ENCODE measurements around the gene CPPED1. TPM values are rescaled to one million over a fixed set of nuclear protein-coding genes. Genes with fewer than 3 reads are reported as not detected.

Gene CPPED1
- total and polyA plus RNA-seq, 2 of the 4 experiments (the other 2 are of a cell fraction), result 5.1 to 6.5 TPM

- in situ Hi-C loops (cut with MboI; ENCODE audit: low sequenced_read_pairs) (no loop called here), dilution Hi-C loops (cut with HindIII; ENCODE audit: low sequenced_read_pairs, unreplicated experiment) (no loop called here), intact Hi-C loops (cut with micrococcal nuclease) (no loop called here)
- Histone ChIP-seq H3K9me3 (ENCODE audit: control insufficient read depth, insufficient read depth, low read length) (no peaks in the 10 kb centered on the region; the same call in 1 of the 2 replicates), H4K91ac (ENCODE audit: insufficient read depth, low read depth, low read length) (no peak overlapping the region), H3K4me1 (ENCODE audit: control insufficient read depth, insufficient read depth, low read length) (no peaks in the 10 kb centered on the region), H3K27me3 (ENCODE audit: control insufficient read depth, insufficient read depth, low read length) (no peaks in the 10 kb centered on the region), H3K18ac (ENCODE audit: low read depth, low read length) (no peak overlapping the region), H2AK9ac (replicated peaks; ENCODE audit: low read depth, low read length, poor library complexity) (no peak overlapping the region), H3K9ac (ENCODE audit: low read depth, low read length) (no peak overlapping the region), H3K36me3 (ENCODE audit: control insufficient read depth, insufficient read depth, low read length) (0 out of 2 replicates have a peak, but pooled peaks cover 1% of the 10 kb centered on the region), H2AK5ac (ENCODE audit: low read depth, low read length) (no peak overlapping the region), H3K14ac (replicated peaks; ENCODE audit: low read depth, low read length) (no peak overlapping the region), H3K27ac (ENCODE audit: insufficient read depth, low read length) (no peak overlapping the region), H3K9me1 (ENCODE audit: insufficient read depth, low read length) (no peaks in the 10 kb centered on the region), H2BK15ac (ENCODE audit: low read depth, low read length) (no peak overlapping the region), H3K4me2 (ENCODE audit: low read depth, low read length) (no peak overlapping the region), H2BK120ac (ENCODE audit: low read depth, low read length) (no peak overlapping the region), H4K5ac (ENCODE audit: low read depth, low read length) (no peak overlapping the region), H3K4me3 (ENCODE audit: insufficient read depth, low read depth, low read length) (no peak overlapping the region), H3K23ac (ENCODE audit: low read depth, low read length) (no peak overlapping the region), H3K56ac (ENCODE audit: extremely low read depth, insufficient read depth, low read length) (no peak overlapping the region), H3K4ac (ENCODE audit: low read depth, low read length) (no peak overlapping the region), H4K8ac (ENCODE audit: low read depth in 2 of 2, low read length in 2 of 2) (no peak overlapping the region), H2BK5ac (ENCODE audit: low read depth, low read length, poor library complexity, severe bottlenecking) (no peak overlapping the region), H3K79me1 (ENCODE audit: low read depth in 1 of 2, low read length in 2 of 2) (no peaks in the 10 kb centered on the region), H2BK20ac (ENCODE audit: low read depth, low read length) (no peak overlapping the region), H2AFZ (replicated peaks; ENCODE audit: low read length, poor library complexity) (no peak overlapping the region), H4K20me1 (ENCODE audit: insufficient read depth, low read length) (no peaks in the 10 kb centered on the region)
- DNase-seq (peak; percentile 2), ATAC-seq (ENCODE audit: low read depth) (no peak)
- CTCF ChIA-PET, result no interaction called here
- POLR2A ChIA-PET (ENCODE audit: unreplicated experiment), result no interaction called here
- no TSS peak for BruUV-seq (replicated peaks)
- WGBS, 2 experiments (ENCODE audit: extremely low coverage in 2 of 2, insufficient read length in 1 of 2), result 100% methylated on average over 1 of the region's 5 CpGs; no CpG with 5 or more reads in 1 of the 2 experiments
- TF ChIP-seq NFE2L2 (IDR thresholded peaks at IDR 0.05; ENCODE audit: low read depth, low read length) (no peak), FOS (IDR thresholded peaks at IDR 0.05; ENCODE audit: low read depth, low read length) (no peak), SMC3 (IDR thresholded peaks at IDR 0.05; ENCODE audit: low read depth, low read length) (no peak), MXI1 (IDR thresholded peaks at IDR 0.05; ENCODE audit: borderline replicate concordance, low read depth, low read length) (no peak), RCOR1 (IDR thresholded peaks at IDR 0.05; ENCODE audit: insufficient replicate concordance, low read length) (no peak), BHLHE40 (IDR thresholded peaks at IDR 0.05; ENCODE audit: low read depth, low read length) (no peak), ELK1 (IDR thresholded peaks at IDR 0.05; ENCODE audit: borderline replicate concordance, low read depth, low read length) (no peak), CHD1 (IDR thresholded peaks at IDR 0.05; ENCODE audit: low read depth, low read length) (no peak), RFX5 (IDR thresholded peaks at IDR 0.05; ENCODE audit: low read depth, low read length) (no peak), MAZ (IDR thresholded peaks at IDR 0.05; ENCODE audit: borderline replicate concordance, low read depth, low read length) (no peak), RAD21 (IDR thresholded peaks at IDR 0.05; ENCODE audit: low read length) (no peak), CTCF (conservative IDR thresholded peaks at IDR 0.05; ENCODE audit: low read depth, low read length) (no peak), MAFK (IDR thresholded peaks at IDR 0.05; ENCODE audit: low read depth, low read length) (no peak), USF2 (IDR thresholded peaks at IDR 0.05; ENCODE audit: low read depth, low read length) (no peak), POLR2A (IDR thresholded peaks at IDR 0.05; ENCODE audit: low read depth, low read length) (no peak), CEBPB (IDR thresholded peaks at IDR 0.05; ENCODE audit: low read depth, low read length) (no peak)
Observed at GRCh38 chr16:12703935-12704334, 99.8 kb downstream of the CPPED1 start.

Measured in IMR-90 (cell line).